ENCODE measurements around the gene LRIT1.

DNA sequence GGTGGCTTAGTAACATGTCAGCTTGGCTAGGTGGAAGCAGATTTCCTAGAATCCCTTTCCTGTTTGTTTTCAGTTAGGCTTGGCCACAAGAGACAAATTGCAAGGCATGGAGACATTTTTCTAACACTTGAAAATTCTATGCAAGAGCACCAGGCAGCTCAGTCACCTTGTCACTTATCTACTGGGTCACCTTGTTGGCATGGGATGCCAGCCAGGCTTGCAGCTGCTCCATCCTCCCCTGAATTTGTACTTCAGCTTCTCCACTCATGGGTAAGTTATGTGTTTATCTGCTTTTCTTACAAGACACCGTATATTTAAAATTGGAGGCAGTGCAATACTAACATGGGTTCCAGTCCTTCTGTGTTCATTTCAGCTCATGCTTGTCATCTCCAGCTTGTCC is 46.8 kb upstream of the LRIT1 start:
- TF ChIP-seq, protein P1, sequence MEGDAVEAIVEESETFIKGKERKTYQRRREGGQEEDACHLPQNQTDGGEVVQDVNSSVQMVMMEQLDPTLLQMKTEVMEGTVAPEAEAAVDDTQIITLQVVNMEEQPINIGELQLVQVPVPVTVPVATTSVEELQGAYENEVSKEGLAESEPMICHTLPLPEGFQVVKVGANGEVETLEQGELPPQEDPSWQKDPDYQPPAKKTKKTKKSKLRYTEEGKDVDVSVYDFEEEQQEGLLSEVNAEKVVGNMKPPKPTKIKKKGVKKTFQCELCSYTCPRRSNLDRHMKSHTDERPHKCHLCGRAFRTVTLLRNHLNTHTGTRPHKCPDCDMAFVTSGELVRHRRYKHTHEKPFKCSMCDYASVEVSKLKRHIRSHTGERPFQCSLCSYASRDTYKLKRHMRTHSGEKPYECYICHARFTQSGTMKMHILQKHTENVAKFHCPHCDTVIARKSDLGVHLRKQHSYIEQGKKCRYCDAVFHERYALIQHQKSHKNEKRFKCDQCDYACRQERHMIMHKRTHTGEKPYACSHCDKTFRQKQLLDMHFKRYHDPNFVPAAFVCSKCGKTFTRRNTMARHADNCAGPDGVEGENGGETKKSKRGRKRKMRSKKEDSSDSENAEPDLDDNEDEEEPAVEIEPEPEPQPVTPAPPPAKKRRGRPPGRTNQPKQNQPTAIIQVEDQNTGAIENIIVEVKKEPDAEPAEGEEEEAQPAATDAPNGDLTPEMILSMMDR (IDR thresholded peaks at IDR 0.05; ENCODE audit: low read depth, low read length): no peak
- no peak for TF ChIP-seq EZH2phosphoT487 (IDR thresholded peaks at IDR 0.05; ENCODE audit: low read depth)

Data from OCI-LY3 (cell line).